Astrocyte (in vitro differentiated cells and primary cell): ENCODE data around the gene DNAJA4.

Source experiments
- EZH2 ChIP-seq: IDR thresholded peaks from 2 replicates; pipeline ENCODE4 v1.6.1; 2012; ENCODE audit warnings: mild to moderate bottlenecking, low read length, inconsistent platforms; ENCODE audit not compliant: insufficient read depth
- TF ChIP-seq, protein P1 (sequence below): IDR thresholded peaks from 2 replicates; pipeline ENCODE4 v1.5.1; 2011; ENCODE audit warnings: low read depth, mild to moderate bottlenecking, inconsistent platforms, low read length, moderate library complexity; ENCODE audit not compliant: insufficient read depth

DNA sequence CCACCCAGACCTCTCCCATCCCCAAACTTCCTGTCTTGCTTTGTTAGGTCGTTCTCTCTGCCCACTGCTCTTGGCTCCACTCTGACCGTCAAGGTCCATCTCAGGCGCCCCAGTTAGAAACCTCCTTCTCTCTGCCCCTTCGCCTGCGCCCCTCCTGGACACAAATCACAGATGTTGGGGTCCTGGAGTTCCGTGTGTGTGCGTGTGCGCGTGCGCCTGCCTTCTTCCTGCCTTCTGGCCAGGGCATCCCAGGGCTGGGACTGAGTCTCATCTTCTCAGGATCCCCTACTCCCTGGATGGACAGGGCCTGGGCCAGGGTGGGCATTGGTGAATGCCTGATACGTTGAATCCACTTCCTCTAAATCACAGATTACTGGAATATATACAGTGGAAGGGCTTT lies 30.9 kb upstream of the DNAJA4 start:
- TF ChIP-seq, protein P1, sequence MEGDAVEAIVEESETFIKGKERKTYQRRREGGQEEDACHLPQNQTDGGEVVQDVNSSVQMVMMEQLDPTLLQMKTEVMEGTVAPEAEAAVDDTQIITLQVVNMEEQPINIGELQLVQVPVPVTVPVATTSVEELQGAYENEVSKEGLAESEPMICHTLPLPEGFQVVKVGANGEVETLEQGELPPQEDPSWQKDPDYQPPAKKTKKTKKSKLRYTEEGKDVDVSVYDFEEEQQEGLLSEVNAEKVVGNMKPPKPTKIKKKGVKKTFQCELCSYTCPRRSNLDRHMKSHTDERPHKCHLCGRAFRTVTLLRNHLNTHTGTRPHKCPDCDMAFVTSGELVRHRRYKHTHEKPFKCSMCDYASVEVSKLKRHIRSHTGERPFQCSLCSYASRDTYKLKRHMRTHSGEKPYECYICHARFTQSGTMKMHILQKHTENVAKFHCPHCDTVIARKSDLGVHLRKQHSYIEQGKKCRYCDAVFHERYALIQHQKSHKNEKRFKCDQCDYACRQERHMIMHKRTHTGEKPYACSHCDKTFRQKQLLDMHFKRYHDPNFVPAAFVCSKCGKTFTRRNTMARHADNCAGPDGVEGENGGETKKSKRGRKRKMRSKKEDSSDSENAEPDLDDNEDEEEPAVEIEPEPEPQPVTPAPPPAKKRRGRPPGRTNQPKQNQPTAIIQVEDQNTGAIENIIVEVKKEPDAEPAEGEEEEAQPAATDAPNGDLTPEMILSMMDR: no peak
- TF ChIP-seq EZH2: no peak
